GM12878 (cell line): ENCODE measurements around the gene NACC1.

ENCODE experiments used
- BRCA1 ChIP-seq: IDR thresholded peaks from 2 replicates; pipeline ENCODE4 v1.6.1; 2011; ENCODE audit warnings: low read depth, low read length, improper control_type of control experiment
- CBX5 ChIP-seq: sonication (generic); IDR thresholded peaks from 2 replicates; pipeline ENCODE4 v1.6.1; 2016; ENCODE audit warnings: low read depth, moderate library complexity, mild to moderate bottlenecking, inconsistent platforms
- EP300 ChIP-seq, 2 experiments: fragments of 150-350 bp in 1 of 2; IDR thresholded peaks; 2 replicates each; pipeline ENCODE4 v1.6.1; 2011 to 2012; ENCODE audit warnings: low read depth in 2 of 2, low read length in 2 of 2, borderline replicate concordance in 1 of 2, improper control_type of control experiment in 1 of 2, inconsistent platforms in 1 of 2; ENCODE audit not compliant: control insufficient read depth in 1 of 2
- ESRRA ChIP-seq: IDR thresholded peaks from 2 replicates; pipeline ENCODE4 v1.6.1; 2012; ENCODE audit warnings: mild to moderate bottlenecking, low read length, improper control_type of control experiment
- EZH2 ChIP-seq: IDR thresholded peaks from 2 replicates; pipeline ENCODE4 v1.6.1; 2012; ENCODE audit warnings: low read depth, mild to moderate bottlenecking, control low read depth, inconsistent platforms, low read length, borderline replicate concordance; ENCODE audit not compliant: control insufficient read depth
- IKZF2 ChIP-seq, 2 experiments: fragments of 450-650 bp; IDR thresholded peaks; 2 replicates each; pipeline ENCODE4 v1.6.1; 2017; ENCODE audit warnings: mild to moderate bottlenecking in 2 of 2, moderate library complexity in 2 of 2
- POLR2A ChIP-seq: IDR thresholded peaks from 2 replicates; pipeline ENCODE4 v1.6.1; 2011; ENCODE audit warnings: low read depth, mild to moderate bottlenecking, low read length
- POLR2AphosphoS5 ChIP-seq: IDR thresholded peaks from 2 replicates; pipeline ENCODE4 v1.6.1; 2011; ENCODE audit warnings: mild to moderate bottlenecking, low read length, inconsistent platforms
- RCOR1 ChIP-seq: conservative IDR thresholded peaks from 2 replicates; pipeline ENCODE4 v1.6.1; 2012; ENCODE audit warnings: low read depth, low read length, improper control_type of control experiment
- SP1 ChIP-seq: IDR thresholded peaks from one replicate; pipeline ENCODE4 v1.6.1; 2011; ENCODE audit warnings: low read depth, low read length
- TF ChIP-seq, protein P1 (sequence below), 3 experiments: IDR thresholded peaks in 2 of 3; conservative IDR thresholded peaks in 1 of 3; 2 replicates each; pipeline ENCODE4 v1.5.1; 2011; ENCODE audit warnings: low read depth in 3 of 3, low read length in 3 of 3, mild to moderate bottlenecking in 3 of 3, control low read depth in 2 of 3, moderate library complexity in 2 of 3, inconsistent platforms in 1 of 3, mixed read lengths in 1 of 3; ENCODE audit not compliant: control insufficient read depth in 2 of 3, insufficient read depth in 1 of 3; ENCODE audit errors: extremely low read depth in 1 of 3
- TF ChIP-seq, protein P2 (sequence below): fragments of 450-650 bp; IDR thresholded peaks from 2 replicates; pipeline ENCODE4 v1.6.1; 2016; ENCODE audit warnings: mild to moderate bottlenecking, moderate library complexity, borderline replicate concordance
- TF ChIP-seq, protein P3 (sequence below): IDR thresholded peaks from 2 replicates; pipeline ENCODE4 v1.6.1; 2011; ENCODE audit warnings: low read depth, mild to moderate bottlenecking, low read length, moderate library complexity, borderline replicate concordance; ENCODE audit errors: extremely low read depth

DNA sequence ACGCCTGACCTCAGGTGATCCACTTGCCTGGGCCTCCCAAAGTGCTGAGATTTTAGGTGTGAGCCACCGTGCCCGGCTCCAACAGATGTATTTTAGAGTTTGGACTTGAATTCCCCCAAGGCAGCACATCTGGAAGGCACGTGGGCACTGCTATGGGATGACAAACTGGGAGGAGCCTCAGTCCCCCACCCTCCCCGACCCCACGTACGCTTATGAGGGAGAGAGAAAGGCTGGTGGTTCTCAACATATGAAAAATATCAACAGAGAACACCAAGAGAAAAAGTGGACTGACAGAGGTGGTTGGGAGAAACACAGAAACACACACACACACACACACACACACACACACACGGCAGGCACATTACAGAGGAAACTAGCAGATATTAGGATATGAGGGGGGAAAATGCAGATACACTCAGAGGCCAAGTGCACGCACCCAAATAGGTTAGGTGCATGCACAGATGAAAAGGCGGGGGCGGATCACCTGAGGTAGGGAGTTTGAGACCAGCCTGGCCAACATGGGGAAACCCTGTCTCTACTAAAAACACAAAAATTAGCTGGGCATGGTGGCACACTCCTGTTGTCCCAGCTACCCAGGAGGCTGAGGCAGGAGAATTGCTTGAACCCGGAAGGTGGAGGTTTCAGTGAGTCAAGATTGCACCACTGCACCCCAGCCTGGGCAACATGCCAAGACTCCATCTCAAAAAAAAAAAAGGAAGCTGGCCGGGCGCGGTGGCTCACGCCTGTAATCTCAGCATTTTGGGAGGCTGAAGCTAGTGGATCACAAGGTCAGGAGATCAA, 28.9 kb downstream of the NACC1 start:
- TF ChIP-seq, protein P1, sequence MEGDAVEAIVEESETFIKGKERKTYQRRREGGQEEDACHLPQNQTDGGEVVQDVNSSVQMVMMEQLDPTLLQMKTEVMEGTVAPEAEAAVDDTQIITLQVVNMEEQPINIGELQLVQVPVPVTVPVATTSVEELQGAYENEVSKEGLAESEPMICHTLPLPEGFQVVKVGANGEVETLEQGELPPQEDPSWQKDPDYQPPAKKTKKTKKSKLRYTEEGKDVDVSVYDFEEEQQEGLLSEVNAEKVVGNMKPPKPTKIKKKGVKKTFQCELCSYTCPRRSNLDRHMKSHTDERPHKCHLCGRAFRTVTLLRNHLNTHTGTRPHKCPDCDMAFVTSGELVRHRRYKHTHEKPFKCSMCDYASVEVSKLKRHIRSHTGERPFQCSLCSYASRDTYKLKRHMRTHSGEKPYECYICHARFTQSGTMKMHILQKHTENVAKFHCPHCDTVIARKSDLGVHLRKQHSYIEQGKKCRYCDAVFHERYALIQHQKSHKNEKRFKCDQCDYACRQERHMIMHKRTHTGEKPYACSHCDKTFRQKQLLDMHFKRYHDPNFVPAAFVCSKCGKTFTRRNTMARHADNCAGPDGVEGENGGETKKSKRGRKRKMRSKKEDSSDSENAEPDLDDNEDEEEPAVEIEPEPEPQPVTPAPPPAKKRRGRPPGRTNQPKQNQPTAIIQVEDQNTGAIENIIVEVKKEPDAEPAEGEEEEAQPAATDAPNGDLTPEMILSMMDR (IDR thresholded peaks at IDR 0.05 in 2 of 3, conservative IDR thresholded peaks at IDR 0.05 in 1 of 3; ENCODE audit: control insufficient read depth in 2 of 3, extremely low read depth in 1 of 3, insufficient read depth in 1 of 3, low read depth in 3 of 3, low read length in 3 of 3), result no peak
- TF ChIP-seq, protein P2, sequence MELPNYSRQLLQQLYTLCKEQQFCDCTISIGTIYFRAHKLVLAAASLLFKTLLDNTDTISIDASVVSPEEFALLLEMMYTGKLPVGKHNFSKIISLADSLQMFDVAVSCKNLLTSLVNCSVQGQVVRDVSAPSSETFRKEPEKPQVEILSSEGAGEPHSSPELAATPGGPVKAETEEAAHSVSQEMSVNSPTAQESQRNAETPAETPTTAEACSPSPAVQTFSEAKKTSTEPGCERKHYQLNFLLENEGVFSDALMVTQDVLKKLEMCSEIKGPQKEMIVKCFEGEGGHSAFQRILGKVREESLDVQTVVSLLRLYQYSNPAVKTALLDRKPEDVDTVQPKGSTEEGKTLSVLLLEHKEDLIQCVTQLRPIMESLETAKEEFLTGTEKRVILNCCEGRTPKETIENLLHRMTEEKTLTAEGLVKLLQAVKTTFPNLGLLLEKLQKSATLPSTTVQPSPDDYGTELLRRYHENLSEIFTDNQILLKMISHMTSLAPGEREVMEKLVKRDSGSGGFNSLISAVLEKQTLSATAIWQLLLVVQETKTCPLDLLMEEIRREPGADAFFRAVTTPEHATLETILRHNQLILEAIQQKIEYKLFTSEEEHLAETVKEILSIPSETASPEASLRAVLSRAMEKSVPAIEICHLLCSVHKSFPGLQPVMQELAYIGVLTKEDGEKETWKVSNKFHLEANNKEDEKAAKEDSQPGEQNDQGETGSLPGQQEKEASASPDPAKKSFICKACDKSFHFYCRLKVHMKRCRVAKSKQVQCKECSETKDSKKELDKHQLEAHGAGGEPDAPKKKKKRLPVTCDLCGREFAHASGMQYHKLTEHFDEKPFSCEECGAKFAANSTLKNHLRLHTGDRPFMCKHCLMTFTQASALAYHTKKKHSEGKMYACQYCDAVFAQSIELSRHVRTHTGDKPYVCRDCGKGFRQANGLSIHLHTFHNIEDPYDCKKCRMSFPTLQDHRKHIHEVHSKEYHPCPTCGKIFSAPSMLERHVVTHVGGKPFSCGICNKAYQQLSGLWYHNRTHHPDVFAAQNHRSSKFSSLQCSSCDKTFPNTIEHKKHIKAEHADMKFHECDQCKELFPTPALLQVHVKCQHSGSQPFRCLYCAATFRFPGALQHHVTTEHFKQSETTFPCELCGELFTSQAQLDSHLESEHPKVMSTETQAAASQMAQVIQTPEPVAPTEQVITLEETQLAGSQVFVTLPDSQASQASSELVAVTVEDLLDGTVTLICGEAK, result no peak
- TF ChIP-seq, protein P3, sequence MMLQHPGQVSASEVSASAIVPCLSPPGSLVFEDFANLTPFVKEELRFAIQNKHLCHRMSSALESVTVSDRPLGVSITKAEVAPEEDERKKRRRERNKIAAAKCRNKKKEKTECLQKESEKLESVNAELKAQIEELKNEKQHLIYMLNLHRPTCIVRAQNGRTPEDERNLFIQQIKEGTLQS, result no peak
- no peak for TF ChIP-seq CBX5
- no peak for TF ChIP-seq POLR2A
- no peak for TF ChIP-seq BRCA1
- TF ChIP-seq POLR2AphosphoS5, result no peak
- TF ChIP-seq RCOR1, result no peak
- no peak for TF ChIP-seq IKZF2 (IDR thresholded peaks at IDR 0.05)
- TF ChIP-seq ESRRA, result no peak
- no peak for TF ChIP-seq EZH2
- TF ChIP-seq SP1, result no peak
- no peak for TF ChIP-seq EP300 (IDR thresholded peaks at IDR 0.05; ENCODE audit: borderline replicate concordance in 1 of 2, control insufficient read depth in 1 of 2, low read depth in 2 of 2, low read length in 2 of 2)
